ENCODE data around the gene MRPS11. TPM values are rescaled to one million over a fixed set of nuclear protein-coding genes. Genes with fewer than 3 reads are reported as not detected.
"Not testable (repeated sequence)": the region's sequence is repeated elsewhere in the genome, so short reads cannot be mapped to it uniquely, and the experiment has no call there.

MRPS11 gene
- total and polyA plus RNA-seq, 2 experiments from 2014 or later: 28.5 to 67.8 TPM

GRCh38 chr15:88431441-88431840 is 36.1 kb upstream of the MRPS11 start:
- Histone ChIP-seq H3K9me2 (replicated peaks; ENCODE audit: insufficient read depth) (no peaks in the 10 kb centered on the region), H2AFZ (no peak overlapping the region), H3K79me2 (no peaks in the 10 kb centered on the region), H3K4me1 (ENCODE audit: insufficient read depth) (no peaks in the 10 kb centered on the region), H3K4me3 (no peak overlapping the region), H3K27ac (no peak overlapping the region), H3K36me3 (replicated peaks; ENCODE audit: insufficient read depth, low read depth) (no peaks in the 10 kb centered on the region), H4K20me1 (ENCODE audit: insufficient read depth, poor library complexity, severe bottlenecking) (no peaks in the 10 kb centered on the region), H3K9me3 (ENCODE audit: low read depth) (no peaks in the 10 kb centered on the region), H3K4me2 (no peak overlapping the region), H3K27me3 (peaks cover 10% of the 10 kb centered on the region)
- TF ChIP-seq EZH2phosphoT487 (IDR thresholded peaks at IDR 0.05; ENCODE audit: low read depth, severe bottlenecking, unreplicated experiment): no peak
- no peak for TF ChIP-seq CTCF (IDR thresholded peaks at IDR 0.05; ENCODE audit: poor library complexity)
- no peak for TF ChIP-seq EZH2 (IDR thresholded peaks at IDR 0.05; ENCODE audit: borderline replicate concordance)
- DNase-seq (ENCODE audit: low spot score): no peak
- 84% methylated on average over 10 of the region's 10 CpGs for WGBS (ENCODE audit: low lambda C conversion rate, missing lambda C conversion rate)

GRCh38 chr15:88433046-88433685 is 34.3 kb upstream of the MRPS11 start:
- H3K79me2 ChIP-seq: no peaks in the 10 kb centered on the region
- H3K4me2 ChIP-seq: no peak overlapping the region
- no peak for DNase-seq (ENCODE audit: low spot score)
- H3K4me3 ChIP-seq: no peak overlapping the region
- H3K27me3 ChIP-seq: no peaks in the 10 kb centered on the region
- H3K9me3 ChIP-seq (ENCODE audit: low read depth): no peaks in the 10 kb centered on the region
- 96% methylated on average over 7 of the region's 7 CpGs for WGBS (ENCODE audit: low lambda C conversion rate, missing lambda C conversion rate)
- TF ChIP-seq EZH2 (IDR thresholded peaks at IDR 0.05; ENCODE audit: borderline replicate concordance) (no peak), CTCF (IDR thresholded peaks at IDR 0.05; ENCODE audit: poor library complexity) (no peak), EZH2phosphoT487 (IDR thresholded peaks at IDR 0.05; ENCODE audit: low read depth, severe bottlenecking, unreplicated experiment) (no peak)
- H3K27ac ChIP-seq: no peak overlapping the region
- no peaks in the 10 kb centered on the region for H3K4me1 ChIP-seq (ENCODE audit: insufficient read depth)
- no peaks in the 10 kb centered on the region for H4K20me1 ChIP-seq (ENCODE audit: insufficient read depth, poor library complexity, severe bottlenecking)
- H3K36me3 ChIP-seq (replicated peaks; ENCODE audit: insufficient read depth, low read depth): no peaks in the 10 kb centered on the region
- no peaks in the 10 kb centered on the region for H3K9me2 ChIP-seq (replicated peaks; ENCODE audit: insufficient read depth)
- no peak overlapping the region for H2AFZ ChIP-seq

GRCh38 chr15:88434106-88434505 is 33.4 kb upstream of the MRPS11 start:
- DNase-seq (ENCODE audit: low spot score); H3K36me3 ChIP-seq (replicated peaks; ENCODE audit: insufficient read depth, low read depth); H3K79me2 ChIP-seq; H3K27me3 ChIP-seq; H3K4me2 ChIP-seq; H3K9me2 ChIP-seq (replicated peaks; ENCODE audit: insufficient read depth); H3K4me1 ChIP-seq (ENCODE audit: insufficient read depth); H4K20me1 ChIP-seq (ENCODE audit: insufficient read depth, poor library complexity, severe bottlenecking); H3K4me3 ChIP-seq; H3K27ac ChIP-seq; H3K9me3 ChIP-seq (ENCODE audit: low read depth); H2AFZ ChIP-seq: not testable (repeated sequence)
- WGBS (ENCODE audit: low lambda C conversion rate, missing lambda C conversion rate): 71% methylated on average over 5 of the region's 5 CpGs

GRCh38 chr15:88438181-88438580 is 29.3 kb upstream of the MRPS11 start:
- DNase-seq (ENCODE audit: low spot score): no peak
- no peaks in the 10 kb centered on the region for H4K20me1 ChIP-seq (ENCODE audit: insufficient read depth, poor library complexity, severe bottlenecking)
- H3K4me1 ChIP-seq (ENCODE audit: insufficient read depth): no peaks in the 10 kb centered on the region
- no peak overlapping the region for H3K4me2 ChIP-seq
- H3K27ac ChIP-seq: no peak overlapping the region
- TF ChIP-seq EZH2 (IDR thresholded peaks at IDR 0.05; ENCODE audit: borderline replicate concordance): no peak
- no peak for TF ChIP-seq EZH2phosphoT487 (IDR thresholded peaks at IDR 0.05; ENCODE audit: low read depth, severe bottlenecking, unreplicated experiment)
- TF ChIP-seq CTCF (IDR thresholded peaks at IDR 0.05; ENCODE audit: poor library complexity): no peak
- 77% methylated on average over 5 of the region's 5 CpGs for WGBS (ENCODE audit: low lambda C conversion rate, missing lambda C conversion rate)
- no peaks in the 10 kb centered on the region for H3K79me2 ChIP-seq
- no peaks in the 10 kb centered on the region for H3K36me3 ChIP-seq (replicated peaks; ENCODE audit: insufficient read depth, low read depth)
- H3K27me3 ChIP-seq: no peaks in the 10 kb centered on the region
- H3K9me3 ChIP-seq (ENCODE audit: low read depth): no peaks in the 10 kb centered on the region
- no peak overlapping the region for H2AFZ ChIP-seq
- H3K9me2 ChIP-seq (replicated peaks; ENCODE audit: insufficient read depth): no peaks in the 10 kb centered on the region
- H3K4me3 ChIP-seq: no peak overlapping the region
